PFSK-1 (cell line): ENCODE measurements around the gene FOXP3.

Experiments
- FOXP2 ChIP-seq: optimal IDR thresholded peaks from 2 replicates; pipeline ENCODE3; 2011; ENCODE audit warnings: borderline replicate concordance, control low read depth, inconsistent platforms; ENCODE audit not compliant: insufficient read depth; ENCODE audit errors: extremely low read length, extremely low read depth
- POLR2AphosphoS5 ChIP-seq: IDR thresholded peaks from 2 replicates; pipeline ENCODE4 v1.6.1; 2012; ENCODE audit warnings: low read depth, mild to moderate bottlenecking, control low read depth, low read length, moderate library complexity
- REST ChIP-seq, 2 experiments: IDR thresholded peaks; 2 replicates each; pipeline versions ENCODE4 v1.6.1 to v1.8.0; 2011 to 2012; ENCODE audit warnings: low read depth in 2 of 2, low read length in 2 of 2, control low read depth in 1 of 2, inconsistent platforms in 1 of 2, mild to moderate bottlenecking in 1 of 2, moderate library complexity in 1 of 2; ENCODE audit not compliant: insufficient read depth in 1 of 2
- SIN3A ChIP-seq: IDR thresholded peaks from 2 replicates; pipeline ENCODE4 v1.6.1; 2012; ENCODE audit warnings: mild to moderate bottlenecking, low read length, moderate library complexity, borderline replicate concordance; ENCODE audit not compliant: insufficient read depth
- TAF1 ChIP-seq: IDR thresholded peaks from 2 replicates; pipeline ENCODE4 v1.6.1; 2012; ENCODE audit warnings: low read length, control low read depth, borderline replicate concordance; ENCODE audit not compliant: insufficient read depth

The FOXP3 gene

GRCh38 chrX:49251325-49251724 lies 13.2 kb downstream of the FOXP3 start:
- TF ChIP-seq REST (IDR thresholded peaks at IDR 0.05; ENCODE audit: insufficient read depth in 1 of 2, low read depth in 2 of 2, low read length in 2 of 2), result no peak
- TF ChIP-seq TAF1, result no peak
- no peak for TF ChIP-seq POLR2AphosphoS5
- TF ChIP-seq FOXP2, result no peak
- no peak for TF ChIP-seq SIN3A

- TF ChIP-seq REST (IDR thresholded peaks at IDR 0.05; ENCODE audit: insufficient read depth in 1 of 2, low read depth in 2 of 2, low read length in 2 of 2) (no peak), SIN3A (no peak), FOXP2 (no peak), TAF1 (no peak), POLR2AphosphoS5 (no peak)
These were observed 13.9 kb downstream of the FOXP3 start for GRCh38 chrX:49250578-49250977.

- no peak for TF ChIP-seq SIN3A
These were observed 14.4 kb downstream of the FOXP3 start for GRCh38 chrX:49250066-49250465.

GRCh38 chrX:49249616-49250015 lies 14.9 kb downstream of the FOXP3 start:
- TF ChIP-seq TAF1 (no peak), FOXP2 (no peak), POLR2AphosphoS5 (no peak), SIN3A (no peak), REST (IDR thresholded peaks at IDR 0.05; ENCODE audit: insufficient read depth in 1 of 2, low read depth in 2 of 2, low read length in 2 of 2) (no peak)

GRCh38 chrX:49249071-49249470 lies 15.4 kb downstream of the FOXP3 start:
- no peak for TF ChIP-seq REST (IDR thresholded peaks at IDR 0.05; ENCODE audit: insufficient read depth in 1 of 2, low read depth in 2 of 2, low read length in 2 of 2)
- TF ChIP-seq POLR2AphosphoS5, result no peak
- no peak for TF ChIP-seq SIN3A
- TF ChIP-seq FOXP2, result no peak
- no peak for TF ChIP-seq TAF1
